ENCODE measurements around the gene LRP2. TPM values are rescaled to one million over a fixed set of nuclear protein-coding genes. Genes with fewer than 3 reads are reported as not detected.

LRP2 gene
- total RNA-seq, 1 experiment from 2014 or later: not detected

DNA sequence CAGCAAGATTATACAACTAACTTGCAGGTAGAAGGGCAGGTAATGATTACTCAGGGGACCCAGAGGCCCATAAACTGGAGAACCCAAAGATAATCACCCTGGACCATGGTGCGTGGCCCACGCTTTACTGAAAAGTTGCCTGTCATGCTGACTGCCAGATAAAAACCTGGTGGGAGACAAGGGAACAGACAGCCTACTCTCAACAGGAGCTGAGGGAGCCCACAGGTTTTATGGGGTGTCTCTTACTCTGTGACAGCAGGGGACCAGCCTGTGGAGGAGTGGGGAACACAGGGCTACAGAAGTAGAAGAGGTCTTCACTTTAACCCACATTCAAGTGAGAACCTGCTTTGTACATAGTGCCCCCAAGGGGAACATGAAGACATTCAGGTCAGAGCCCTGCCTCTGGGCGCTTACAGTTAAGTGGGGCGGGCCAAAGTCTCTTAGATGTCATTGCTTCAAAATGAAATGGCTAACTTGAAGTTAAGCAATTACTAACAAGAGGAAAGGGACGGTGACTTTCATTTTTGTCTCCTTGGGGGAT is 232.6 kb downstream of the LRP2 start:
- no peak for DNase-seq (ENCODE audit: low read depth)

DNA sequence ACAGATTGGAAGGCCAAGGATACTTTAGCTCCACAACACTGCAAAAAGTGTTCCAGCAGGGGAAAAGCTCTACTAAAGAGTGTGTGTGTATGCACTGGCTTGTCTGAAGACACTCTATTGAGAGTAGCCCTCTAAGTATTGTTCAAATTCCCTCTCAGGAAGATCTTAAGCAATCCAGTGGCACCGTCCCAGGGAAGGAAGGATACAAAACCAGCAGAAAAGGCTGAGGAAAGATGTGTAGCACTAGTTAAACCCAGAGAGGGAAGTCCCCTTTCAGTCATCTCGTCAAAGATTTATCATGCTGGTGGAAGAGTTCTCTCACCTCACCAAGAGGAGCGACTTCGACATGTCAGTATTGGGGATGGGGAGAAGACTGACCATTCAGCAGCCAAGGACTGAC is 242.5 kb downstream of the LRP2 start:
- no peak for DNase-seq (ENCODE audit: low read depth)

DNA sequence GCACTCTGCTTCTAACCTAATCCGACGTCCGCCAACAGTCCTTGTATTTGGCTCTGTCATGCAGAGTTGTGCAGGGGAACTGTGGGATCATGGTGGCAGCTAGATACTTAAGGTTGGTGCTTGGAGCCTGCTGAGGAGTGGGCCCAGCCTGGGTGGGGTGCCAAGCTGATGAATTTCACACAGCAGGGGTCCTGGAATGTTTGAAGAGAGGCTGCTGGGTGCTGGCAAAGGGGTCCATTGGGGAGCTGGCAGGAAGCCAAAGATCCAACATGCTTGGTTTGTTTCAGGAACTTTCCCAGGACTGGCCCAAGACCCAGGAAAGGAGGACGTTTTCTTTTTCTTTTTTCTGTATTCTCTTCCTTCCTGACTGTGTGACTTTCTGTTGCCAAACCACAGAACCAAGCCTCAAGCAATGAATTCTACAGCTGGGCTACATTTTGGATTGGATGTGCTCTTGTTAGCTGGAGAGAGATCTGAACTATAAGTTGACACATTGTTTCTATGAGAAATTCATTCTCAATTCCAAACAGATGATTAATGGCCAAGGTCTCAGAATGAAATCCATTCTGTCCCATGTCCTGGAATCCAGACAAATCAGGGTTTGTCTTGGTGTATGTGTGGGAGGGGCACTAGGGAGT is 243.1 kb downstream of the LRP2 start:
- DNase-seq (ENCODE audit: low read depth): peak; percentile 22

DNA sequence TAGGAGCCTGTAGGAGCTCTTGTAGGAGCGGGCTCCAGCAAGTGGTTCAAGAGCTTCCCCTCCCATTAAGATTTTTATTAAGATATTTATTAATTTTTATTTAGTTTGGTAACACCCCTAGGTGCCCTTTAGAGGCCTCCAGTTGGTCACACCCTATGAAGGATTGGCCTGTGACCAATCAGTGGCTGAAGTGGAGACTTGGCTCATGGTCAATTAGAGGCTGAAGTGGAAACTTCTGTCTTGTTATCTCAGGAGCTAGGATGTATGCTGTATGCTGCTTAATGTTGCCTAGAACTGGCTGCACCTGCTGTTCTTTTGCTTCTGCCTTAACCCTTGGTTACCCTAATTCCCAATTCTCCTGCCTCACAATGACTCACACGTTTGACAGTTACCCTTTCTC is 244.3 kb downstream of the LRP2 start:
- DNase-seq (ENCODE audit: low read depth): no peak

DNA sequence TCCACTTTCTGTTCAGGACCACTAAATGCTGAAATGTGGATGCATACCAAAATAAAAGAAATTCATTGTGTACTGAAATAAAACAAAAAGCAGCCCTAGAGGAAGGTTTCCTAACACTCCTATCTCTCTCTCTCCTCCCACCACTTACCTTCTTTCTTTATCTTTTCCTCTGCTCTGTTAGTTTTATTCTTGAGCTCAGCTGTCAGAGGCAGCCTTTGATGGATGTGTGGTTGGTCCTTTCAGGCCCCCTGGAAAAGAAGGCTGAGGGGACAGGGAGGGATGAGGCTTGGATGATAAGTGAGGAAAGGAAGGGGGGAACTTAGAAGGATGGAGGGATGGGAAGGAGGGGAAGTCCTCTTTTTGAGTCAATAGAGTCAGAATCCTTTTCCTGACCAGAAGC is 245.3 kb downstream of the LRP2 start:
- DNase-seq (ENCODE audit: low read depth): no peak

DNA sequence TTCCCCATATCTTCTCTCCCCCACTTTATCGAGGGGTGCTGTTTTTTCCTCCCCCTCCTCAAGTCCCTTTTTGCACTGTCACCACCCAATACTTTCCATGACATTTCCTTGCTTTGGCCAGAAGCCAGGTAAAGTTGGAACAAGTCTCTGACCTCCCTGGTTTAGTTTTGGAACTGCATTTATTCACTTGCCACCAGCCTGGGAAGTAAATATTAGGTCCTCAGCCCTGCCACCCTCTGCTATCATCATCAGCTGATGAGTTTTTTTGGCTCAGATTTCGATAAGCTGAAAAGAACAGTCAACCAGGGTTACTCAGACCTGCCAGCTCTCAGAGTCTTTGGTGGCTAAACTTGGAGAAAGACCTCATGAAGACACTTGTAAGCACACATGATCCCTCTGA is 246.0 kb downstream of the LRP2 start:
- no peak for DNase-seq (ENCODE audit: low read depth)

DNA sequence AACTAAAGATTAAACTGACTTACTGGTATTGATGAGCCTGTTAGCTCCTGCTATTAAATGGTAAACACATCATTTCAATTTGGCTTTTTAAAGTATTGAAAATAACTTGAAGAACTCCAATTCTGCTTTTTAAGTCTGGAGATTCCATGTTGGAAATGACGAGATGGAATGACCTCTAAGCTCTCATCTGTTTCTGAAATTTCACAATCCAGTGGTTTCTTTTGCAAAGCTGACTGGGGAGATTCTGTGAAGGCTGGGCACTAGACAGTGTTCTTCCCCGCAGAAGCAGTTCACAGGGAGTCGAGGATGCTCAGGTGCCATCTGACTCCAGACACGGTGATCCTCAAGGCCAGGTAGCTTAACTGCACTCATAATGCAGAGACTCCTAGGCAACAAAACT is 248.3 kb downstream of the LRP2 start:
- DNase-seq (ENCODE audit: low read depth): no peak

DNA sequence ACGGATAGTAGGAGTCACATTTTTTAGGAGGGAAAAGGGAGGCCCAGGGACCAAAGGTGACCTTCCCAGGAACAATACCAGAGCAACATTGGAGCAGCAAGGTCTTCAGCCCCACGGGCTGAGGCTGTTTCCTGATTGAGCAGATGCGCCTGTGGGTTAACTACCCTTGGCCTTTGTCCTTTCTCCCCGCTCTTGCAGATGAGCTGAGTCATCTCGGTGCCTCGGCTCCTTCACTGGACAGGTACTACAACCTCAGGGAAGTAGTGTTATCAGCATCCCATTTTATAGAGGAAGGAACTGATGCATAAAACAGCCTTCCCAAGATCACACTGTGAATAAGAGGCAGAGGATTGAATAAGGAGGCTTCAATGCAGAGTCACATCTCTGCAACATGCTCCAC is 249.5 kb downstream of the LRP2 start:
- DNase-seq (ENCODE audit: low read depth): no peak

DNA sequence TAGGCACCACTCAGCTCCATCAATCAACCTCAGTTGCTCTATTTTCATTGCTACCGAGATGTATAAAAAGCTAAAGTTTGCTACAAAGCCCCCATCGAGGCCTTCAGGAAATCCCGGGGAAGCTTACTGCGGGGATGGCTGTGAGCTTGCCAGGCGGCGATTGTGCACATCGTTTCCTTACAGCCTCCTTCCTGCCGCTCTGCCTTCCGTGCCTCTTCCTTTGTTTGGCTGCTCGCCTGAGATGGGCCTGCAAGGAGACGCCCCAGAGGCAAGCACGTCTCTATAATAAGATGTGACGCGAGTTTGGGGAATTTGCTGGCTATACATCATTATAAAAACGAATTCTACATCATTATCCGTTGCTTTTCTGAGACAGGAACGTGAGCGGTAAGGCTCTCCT is 251.4 kb downstream of the LRP2 start:
- DNase-seq (ENCODE audit: low read depth): no peak

DNA sequence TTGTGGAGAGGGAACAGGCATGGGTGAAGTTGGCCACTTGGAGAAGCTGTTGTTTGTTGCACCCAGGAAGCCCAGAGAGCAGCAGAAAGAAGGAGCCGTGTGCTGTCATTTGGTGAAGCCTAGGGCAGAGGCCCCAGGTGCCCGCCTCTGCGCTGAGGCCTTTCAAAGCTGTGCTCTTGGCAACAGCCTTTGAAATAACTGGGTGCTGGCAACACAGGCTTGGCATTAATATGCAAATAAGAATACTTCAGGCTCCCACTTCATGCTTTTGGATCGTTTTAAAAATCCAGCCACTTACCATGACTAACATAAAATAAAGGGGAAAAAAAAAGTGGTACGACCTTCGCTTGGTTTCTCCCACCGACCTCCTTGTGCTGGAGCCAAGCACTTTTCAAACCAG is 251.9 kb downstream of the LRP2 start:
- no peak for DNase-seq (ENCODE audit: low read depth)

DNA sequence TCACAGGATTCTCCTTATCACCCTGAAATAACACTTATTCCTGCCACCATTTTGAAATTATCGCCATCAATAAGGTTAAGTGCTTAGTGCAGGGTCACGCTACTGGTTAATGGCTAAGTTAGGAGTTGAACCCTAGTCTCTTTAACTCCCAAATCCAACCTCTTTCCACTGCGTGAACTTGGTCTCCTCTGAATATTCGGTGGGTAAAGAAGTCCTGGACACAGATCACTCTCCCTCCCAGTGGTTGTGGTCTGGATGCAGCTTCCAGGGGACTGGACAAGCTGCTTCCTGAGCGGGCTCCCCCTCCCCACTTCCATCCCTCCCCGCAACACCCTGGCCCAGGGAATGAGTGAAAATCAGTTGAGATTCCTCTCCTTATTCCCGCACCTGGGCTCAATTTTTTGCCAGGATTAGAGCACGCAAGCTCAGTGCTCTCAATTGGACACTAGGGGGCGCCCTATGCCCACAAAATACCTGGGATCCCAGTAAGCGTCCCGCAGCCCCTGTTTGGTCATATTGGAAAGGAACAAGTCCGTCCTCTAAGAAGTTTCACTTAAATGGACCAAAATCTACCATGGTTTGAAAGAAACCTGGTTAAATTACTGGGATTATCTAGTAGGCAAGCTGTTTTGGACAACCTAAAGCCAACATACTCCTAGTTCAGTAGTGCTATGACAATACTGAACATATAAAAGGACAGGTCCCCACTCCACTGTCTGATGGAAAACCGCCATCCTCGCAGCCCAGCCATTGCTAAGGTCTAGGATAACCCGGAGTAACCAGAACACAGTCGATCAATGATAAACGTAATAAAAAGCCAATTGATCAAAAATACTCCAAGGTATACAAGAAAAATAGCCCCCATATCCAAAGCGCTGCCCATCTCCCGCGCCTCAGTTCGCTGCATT is 252.6 kb downstream of the LRP2 start:
- peak; percentile 63 for DNase-seq (ENCODE audit: low read depth)

DNA sequence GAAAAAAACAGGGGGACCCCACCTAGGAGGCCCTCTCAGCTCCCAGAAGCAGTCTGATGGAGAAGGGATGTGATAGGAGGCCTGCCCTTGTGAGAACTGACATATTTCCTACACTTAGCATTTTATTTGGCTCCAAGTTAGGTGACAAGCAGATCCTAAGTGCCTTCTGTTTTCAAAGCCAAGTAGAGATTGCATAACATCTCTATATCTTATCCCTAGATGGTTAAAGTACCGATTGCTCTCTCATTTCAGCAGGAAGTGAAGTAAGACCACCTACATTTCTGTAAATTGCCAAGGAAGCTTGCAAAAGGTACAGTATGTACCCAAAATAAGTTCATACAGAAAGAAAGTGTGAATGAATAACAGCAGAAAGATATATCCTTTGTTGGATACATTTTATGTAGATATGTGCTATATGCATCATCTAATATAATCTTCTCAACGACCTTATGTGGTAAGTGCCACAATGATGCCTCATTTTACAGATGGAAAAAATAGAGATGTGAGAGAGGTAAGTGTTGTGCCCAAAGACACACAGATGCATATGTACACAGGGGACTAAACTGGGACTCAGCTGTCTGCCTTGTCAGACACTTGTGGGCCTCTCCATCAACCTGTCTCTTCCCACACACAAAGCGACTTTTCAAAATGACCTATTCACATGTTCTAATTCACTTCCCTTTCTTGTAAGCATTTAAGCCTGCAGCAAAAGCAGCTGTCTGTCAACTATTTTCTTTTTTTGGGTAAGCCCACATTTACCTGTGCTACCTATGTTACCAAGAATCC is 254.0 kb downstream of the LRP2 start:
- DNase-seq (ENCODE audit: low read depth): no peak

DNA sequence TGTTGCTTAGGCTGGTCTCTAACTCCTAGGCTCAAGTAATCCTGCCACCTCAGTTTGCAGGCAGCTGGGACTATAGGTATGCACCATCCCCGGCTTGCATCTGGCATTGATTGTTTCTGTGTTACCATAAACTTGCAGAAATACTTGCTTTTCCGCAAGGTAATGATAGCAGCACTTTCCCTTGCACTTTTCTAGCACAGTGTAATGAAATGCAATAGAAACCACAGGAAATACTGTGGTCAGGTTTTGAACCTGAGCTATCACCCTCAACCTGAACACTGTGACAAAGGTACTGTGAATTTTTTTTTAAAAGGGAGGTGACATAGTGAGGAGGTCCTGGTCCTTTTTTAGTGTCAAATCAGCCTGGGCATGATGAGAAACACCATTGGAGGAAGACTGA is 254.7 kb downstream of the LRP2 start:
- DNase-seq (ENCODE audit: low read depth): no peak

DNA sequence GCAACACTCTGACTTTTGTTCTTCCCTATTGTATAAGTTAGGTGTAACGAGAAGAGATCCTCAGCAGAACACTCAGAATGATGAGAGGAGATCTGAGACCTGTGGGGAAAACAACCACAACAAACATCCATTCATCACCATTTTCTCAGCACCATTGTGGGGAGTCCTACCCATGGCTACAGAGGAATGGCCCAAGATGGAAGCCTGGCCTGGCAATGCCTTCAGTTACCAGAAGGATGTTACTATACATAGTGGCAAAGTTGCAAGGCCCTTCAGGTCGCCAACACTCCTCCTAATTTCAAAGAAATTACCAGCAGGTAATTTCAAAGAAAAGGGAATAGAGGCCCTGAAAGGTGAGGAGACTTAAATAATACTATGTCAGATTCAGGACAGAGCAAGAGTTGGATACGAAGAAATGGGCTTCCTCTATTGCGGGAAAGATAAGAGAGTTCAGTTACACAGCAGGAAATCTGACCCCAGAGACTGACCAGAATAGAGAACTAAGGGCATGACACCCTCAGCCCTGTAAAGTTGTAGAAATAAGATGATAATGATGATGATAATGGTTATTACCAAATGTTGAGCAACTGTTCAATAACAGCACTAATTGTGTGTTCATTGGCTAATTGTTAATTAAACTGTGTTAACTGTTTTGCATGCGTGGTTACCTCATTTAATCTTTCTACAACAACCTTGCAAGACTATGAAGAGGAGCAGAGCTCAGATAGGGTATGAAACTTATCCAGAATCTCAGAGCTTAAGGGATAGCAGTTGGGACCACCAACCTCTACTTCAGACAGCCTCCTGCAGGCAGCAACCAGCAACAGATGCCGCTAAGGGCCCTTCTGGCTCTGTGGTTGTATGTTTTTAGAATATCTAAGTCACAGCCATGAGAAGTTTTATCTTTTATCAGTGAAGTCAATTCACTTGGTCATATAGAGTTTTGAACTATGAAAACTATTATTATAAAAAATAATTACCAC is 255.5 kb downstream of the LRP2 start:
- DNase-seq (ENCODE audit: low read depth): no peak

DNA sequence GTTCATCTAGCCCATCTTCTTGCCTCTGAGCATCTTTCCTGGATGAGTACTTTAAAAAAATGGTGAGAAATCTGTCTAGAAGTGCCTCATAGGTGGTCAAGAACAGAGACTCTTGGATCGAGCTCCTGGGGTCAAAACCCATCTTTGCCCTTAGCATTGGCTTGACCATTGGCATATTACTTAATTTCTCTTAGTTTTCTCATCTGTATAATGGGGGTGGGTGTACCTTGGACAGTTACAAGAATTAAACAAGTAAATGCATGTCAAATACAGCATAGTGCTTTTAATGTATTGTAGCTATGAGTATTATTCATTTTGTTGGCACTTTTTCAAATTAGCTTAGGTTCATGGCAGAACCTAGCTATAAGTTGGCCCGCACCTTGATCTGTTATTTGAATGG is 256.2 kb downstream of the LRP2 start:
- DNase-seq (ENCODE audit: low read depth): no peak

DNA sequence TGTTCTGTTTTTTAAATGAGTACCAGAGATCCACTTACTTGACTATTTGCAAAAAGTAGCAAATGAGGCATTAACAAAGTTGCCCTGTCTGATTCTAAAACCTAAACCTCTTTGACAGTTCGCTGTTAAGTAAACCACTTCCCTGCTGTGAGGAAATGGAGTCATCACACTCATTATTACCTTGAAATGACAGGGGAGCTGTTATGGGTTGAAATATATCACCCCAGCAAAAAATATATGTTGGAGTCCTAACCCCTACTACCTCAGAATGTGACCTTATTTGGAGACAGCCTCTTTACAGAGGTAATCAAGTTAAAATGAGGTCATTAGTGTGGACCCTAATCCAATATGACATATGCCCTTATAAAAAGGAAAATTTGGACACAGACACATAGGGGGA is 256.9 kb downstream of the LRP2 start:
- no peak for DNase-seq (ENCODE audit: low read depth)

DNA sequence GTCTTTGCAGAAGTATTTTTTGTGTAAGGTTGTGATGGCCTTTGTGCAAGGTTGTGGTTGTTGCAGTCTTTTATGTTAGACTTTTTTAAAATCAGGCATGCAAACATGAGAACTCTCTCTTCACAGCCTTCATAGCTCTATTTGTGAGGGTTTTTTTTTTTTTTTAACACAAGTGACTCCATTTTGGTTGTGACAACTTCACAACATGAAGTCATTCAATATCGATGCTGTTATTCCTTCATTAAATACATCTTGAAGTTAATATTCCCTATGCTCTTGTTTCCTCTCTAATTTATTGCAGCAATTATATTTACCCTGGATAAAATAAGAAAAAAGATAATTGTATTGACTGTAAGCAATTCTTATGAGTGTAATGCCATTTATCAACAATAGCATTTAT is 257.5 kb downstream of the LRP2 start:
- no peak for DNase-seq (ENCODE audit: low read depth)

DNA sequence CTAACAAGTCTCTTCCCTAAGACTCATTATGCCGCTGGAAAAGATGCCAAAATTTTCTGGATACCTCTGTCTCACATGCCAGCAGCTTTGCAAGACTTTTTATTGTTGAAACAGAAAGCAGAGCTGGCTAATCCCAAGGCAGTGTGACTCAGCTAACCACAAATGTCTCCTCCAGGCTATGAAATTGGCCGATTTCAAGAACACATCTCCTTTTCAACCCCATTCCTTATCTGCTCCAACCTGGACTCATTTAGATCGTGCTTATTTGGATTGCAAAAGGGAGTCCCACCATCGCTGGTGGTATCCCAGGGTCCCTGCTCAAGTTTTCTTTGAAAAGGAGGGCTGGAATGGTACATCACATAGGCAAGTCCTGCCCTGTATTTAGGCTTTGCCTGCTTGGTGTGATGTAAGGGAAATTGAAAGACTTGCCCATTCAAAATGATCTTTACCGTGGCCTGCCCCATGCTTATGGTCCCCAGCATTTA is 266.7 kb downstream of the LRP2 start:
- peak; percentile 95 for DNase-seq (ENCODE audit: low read depth)

DNA sequence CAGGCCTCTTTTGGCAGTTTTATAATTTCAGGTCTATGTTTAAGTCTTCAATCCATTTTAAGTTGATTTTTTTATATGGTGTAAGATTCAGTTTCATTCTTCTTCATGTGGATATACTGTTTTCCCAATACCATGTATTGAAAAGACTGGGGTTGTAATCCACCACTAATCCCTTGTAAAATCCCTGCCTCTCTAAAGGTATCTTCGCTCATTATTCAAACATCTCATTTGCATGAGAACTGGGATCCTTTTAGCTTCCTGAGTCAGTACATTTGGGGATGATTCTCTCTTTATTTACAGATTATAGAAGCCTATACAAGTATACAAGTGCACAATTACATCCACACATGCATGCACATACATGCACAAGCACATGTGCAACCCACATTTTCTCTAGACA is 267.7 kb downstream of the LRP2 start:
- DNase-seq (ENCODE audit: low read depth): no peak

DNA sequence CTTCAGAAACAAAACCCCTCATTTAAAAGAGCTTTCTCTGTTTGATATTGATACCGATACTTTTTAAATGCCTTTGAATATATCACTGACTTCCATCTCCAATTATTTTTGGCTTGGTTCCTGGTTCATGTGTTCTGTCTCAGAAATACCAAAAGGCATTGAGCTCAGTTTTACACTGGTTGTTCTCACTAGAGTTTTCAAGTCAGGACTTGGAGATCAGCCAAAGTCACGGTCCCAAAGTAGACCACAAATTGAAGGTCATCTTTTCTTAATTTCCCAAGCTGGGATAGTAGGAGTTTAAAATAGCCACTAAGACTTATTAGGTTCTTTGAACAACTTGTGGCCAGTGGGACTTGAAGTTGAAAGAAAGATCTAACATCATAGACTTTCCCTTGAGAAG is 268.8 kb downstream of the LRP2 start:
- DNase-seq (ENCODE audit: low read depth): peak; percentile 18

All from M059J (cell line).